SK-N-SH (cell line): ENCODE results near the gene ACSS1. TPM values are rescaled to one million over a fixed set of nuclear protein-coding genes. Genes with fewer than 3 reads are reported as not detected.

Source experiments
- CTCF ChIA-PET: fragments of 300-600, 350-600 bp; formaldehyde crosslinking; extraction: SDS; loops from one replicate; lab custom pipeline; 2021; lab: Yijun Ruan, JAX
- POLR2A ChIA-PET: fragments of 350-600 bp; sonication (Branson Sonifier 250); formaldehyde crosslinking; extraction: SDS; loops from one replicate; lab custom pipeline; 2020; ENCODE audit warnings: antibody characterized with exemption, inconsistent platforms; lab: Yijun Ruan, JAX
- DNase-seq: peaks from one replicate; pipeline ENCODE4 v3.0.0; 2012
- H2AFZ ChIP-seq: fragments of 200-600 bp; sonication (generic); 2 replicates; pipeline ENCODE4 v1.8.1; 2016; ENCODE audit warnings: antibody characterized with exemption, mild to moderate bottlenecking, low read depth
- H3F3A ChIP-seq: fragments of 200-600 bp; sonication (generic); replicated peaks from 2 replicates; pipeline ENCODE3; 2016; ENCODE audit warnings: antibody characterized with exemption, mild to moderate bottlenecking; ENCODE audit not compliant: insufficient read depth
- H3K27ac ChIP-seq, 2 experiments: fragments of 200-500 bp in 1 of 2; fragments of 200-600 bp in 1 of 2; sonication (Bioruptor generic) in 1 of 2; sonication (generic), shearing (Covaris generic) in 1 of 2; 2 replicates each; pipeline versions ENCODE4 v1.5.1 to v1.6.1; 2014 to 2016; ENCODE audit warnings: low read depth in 2 of 2, inconsistent platforms in 1 of 2, low read length in 1 of 2, mild to moderate bottlenecking in 1 of 2, mixed read lengths in 1 of 2
- H3K27me3 ChIP-seq: fragments of 200-600 bp; sonication (generic), shearing (Covaris generic); 2 replicates; pipeline ENCODE4 v1.6.1; 2016; ENCODE audit warnings: mixed run types; ENCODE audit not compliant: insufficient read depth
- H3K36me3 ChIP-seq, 2 experiments: fragments of 200-500 bp in 1 of 2; fragments of 200-600 bp in 1 of 2; sonication (Bioruptor generic) in 1 of 2; sonication (generic) in 1 of 2; replicated peaks in 1 of 2; 2 replicates each; pipeline versions ENCODE3 to v1.5.1; 2014 to 2016; ENCODE audit warnings: low read length in 1 of 2, mild to moderate bottlenecking in 1 of 2; ENCODE audit not compliant: insufficient read depth in 2 of 2, control insufficient read depth in 1 of 2
- H3K4me1 ChIP-seq, 2 experiments: fragments of 200-500 bp in 1 of 2; fragments of 200-600 bp in 1 of 2; sonication (Bioruptor generic) in 1 of 2; sonication (generic), shearing (Covaris generic) in 1 of 2; 2 replicates each; pipeline versions ENCODE4 v1.5.1 to v1.6.1; 2014 to 2016; ENCODE audit warnings: low read depth in 1 of 2, low read length in 1 of 2, mixed run types in 1 of 2; ENCODE audit not compliant: insufficient read depth in 2 of 2, control insufficient read depth in 1 of 2
- H3K4me2 ChIP-seq: fragments of 200-600 bp; sonication (generic), shearing (Covaris generic); 2 replicates; pipeline ENCODE4 v1.6.1; 2017; ENCODE audit warnings: mixed run types
- H3K4me3 ChIP-seq, 2 experiments: fragments of 200-500 bp in 1 of 2; fragments of 200-600 bp in 1 of 2; sonication (Bioruptor generic) in 1 of 2; sonication (generic), shearing (Covaris generic) in 1 of 2; 2 replicates each; pipeline versions ENCODE4 v1.5.1 to v1.8.1; 2014 to 2016; ENCODE audit warnings: low read depth in 2 of 2, inconsistent platforms in 1 of 2, low read length in 1 of 2, mild to moderate bottlenecking in 1 of 2, mixed read lengths in 1 of 2, moderate library complexity in 1 of 2
- H3K79me2 ChIP-seq: fragments of 200-600 bp; sonication (generic); 2 replicates; pipeline ENCODE4 v1.8.1; 2017; ENCODE audit warnings: mild to moderate bottlenecking; ENCODE audit not compliant: insufficient read depth
- H3K9ac ChIP-seq: fragments of 200-600 bp; sonication (generic); 2 replicates; pipeline ENCODE4 v1.6.1; 2017; ENCODE audit warnings: mixed run types
- H3K9me2 ChIP-seq: fragments of 200-600 bp; sonication (generic); 2 replicates; pipeline ENCODE4 v1.6.1; 2017; ENCODE audit warnings: mixed run types
- H3K9me3 ChIP-seq: fragments of 200-600 bp; sonication (generic); 2 replicates; pipeline ENCODE4 v1.6.1; 2017; ENCODE audit warnings: mixed run types, mild to moderate bottlenecking, moderate library complexity
- H4K20me1 ChIP-seq: fragments of 200-600 bp; sonication (generic); 2 replicates; pipeline ENCODE4 v1.6.1; 2017; ENCODE audit warnings: mild to moderate bottlenecking, mixed run types; ENCODE audit not compliant: insufficient read depth
- CTCF ChIP-seq: fragments of 200-600 bp; sonication (generic); IDR thresholded peaks from 2 replicates; pipeline ENCODE4 v1.6.1; 2017; ENCODE audit warnings: antibody characterized with exemption, mild to moderate bottlenecking, moderate library complexity
- ELF1 ChIP-seq: IDR thresholded peaks from 2 replicates; pipeline ENCODE4 v1.4.0; 2012
- EZH2phosphoT487 ChIP-seq: fragments of 200-600 bp; sonication (generic); IDR thresholded peaks from 2 replicates; pipeline ENCODE4 v1.6.1; 2017; ENCODE audit warnings: low read depth, mixed run types, mild to moderate bottlenecking, antibody characterized with exemption, moderate library complexity, borderline replicate concordance
- FOSL2 ChIP-seq: IDR thresholded peaks from 2 replicates; pipeline ENCODE4 v1.4.0; 2012; ENCODE audit warnings: low read depth, mild to moderate bottlenecking, moderate library complexity, borderline replicate concordance
- FOXM1 ChIP-seq: IDR thresholded peaks from 2 replicates; pipeline ENCODE4 v1.4.0; 2012; ENCODE audit warnings: low read depth, mild to moderate bottlenecking
- GATA2 ChIP-seq: sonication (generic); formaldehyde crosslinking; IDR thresholded peaks from 2 replicates; pipeline ENCODE4 v1.5.0; 2020; ENCODE audit warnings: mild to moderate bottlenecking, missing genetic modification reagents
- IRF3 ChIP-seq: fragments of 150-350 bp; IDR thresholded peaks from 2 replicates; pipeline ENCODE4 v1.6.1; 2016; ENCODE audit warnings: mild to moderate bottlenecking, low read depth, low read length
- JUND ChIP-seq: IDR thresholded peaks from 2 replicates; pipeline ENCODE4 v1.4.0; 2012
- NFIC ChIP-seq: IDR thresholded peaks from 2 replicates; pipeline ENCODE4 v1.4.0; 2012; ENCODE audit warnings: borderline replicate concordance
- PBX3 ChIP-seq: IDR thresholded peaks from 2 replicates; pipeline ENCODE4; 2012
- POLR2AphosphoS5 ChIP-seq: IDR thresholded peaks from 2 replicates; pipeline ENCODE4 v1.6.1; 2012; ENCODE audit warnings: low read depth, low read length
- RXRA ChIP-seq: IDR thresholded peaks from 2 replicates; pipeline ENCODE4 v1.4.0; 2012; ENCODE audit warnings: low read depth, mild to moderate bottlenecking, borderline replicate concordance
- SIN3A ChIP-seq: IDR thresholded peaks from 2 replicates; pipeline ENCODE4 v1.6.1; 2012; ENCODE audit warnings: low read depth, mild to moderate bottlenecking, low read length, moderate library complexity, borderline replicate concordance
- USF1 ChIP-seq: IDR thresholded peaks from 2 replicates; pipeline ENCODE4 v1.4.0; 2012; ENCODE audit warnings: low read depth, borderline replicate concordance
- WGBS: methylation state at CpG from one replicate; pipeline ENCODE4 v1.1.6; 2017; ENCODE audit warnings: low lambda C conversion rate; 5-methylcytosine and 5-hydroxymethylcytosine counted together
- polyA plus RNA-seq, 3 experiments: library from polyadenylated mRNA; depleted of rRNA; stranded (reverse); fragments of >200 nt; gene quantifications; 2 replicates each; pipeline ENCODE4 v1.2.3, GENCODE V29; 2012

The ACSS1 gene
- polyA plus RNA-seq, 1 of the 3 experiments (the other 2 are of a cell fraction) = 2.0 TPM

- TF ChIP-seq FOSL2 (no peak), CTCF (no peak), NFIC (no peak), GATA2 (CRISPR knock-in tag) (no peak), FOXM1 (no peak)
Observed at GRCh38 chr20:25032065-25032477, 25.9 kb downstream of the ACSS1 start (continued).

- no peak for DNase-seq
- H3K79me2 ChIP-seq = no peaks in the 10 kb centered on the region
- no peak overlapping the region for H3K4me3 ChIP-seq
- WGBS = 85% methylated on average over 3 of the region's 3 CpGs
- TF ChIP-seq JUND = no peak
- TF ChIP-seq IRF3 = no peak
- TF ChIP-seq USF1 = no peak
- TF ChIP-seq EZH2phosphoT487 = no peak
- no peak for TF ChIP-seq SIN3A
- TF ChIP-seq ELF1 = no peak
- no peak for TF ChIP-seq POLR2AphosphoS5
- no peak for TF ChIP-seq PBX3
- no peak for TF ChIP-seq RXRA
- TF ChIP-seq, all 33 proteins: peak for 0
- Histone ChIP-seq H3K36me3 (no peaks in the 10 kb centered on the region), H4K20me1 (no peaks in the 10 kb centered on the region), H3K4me2 (no peak overlapping the region), H3F3A (no peaks in the 10 kb centered on the region), H2AFZ (no peak overlapping the region), H3K4me1 (peaks cover 0 to 6% of the 10 kb centered on the region in 2 experiments; a peak in 1 of 4 replicates), H3K9me2 (no peaks in the 10 kb centered on the region), H3K27ac (no peak overlapping the region), H3K9ac (no peak overlapping the region), H3K9me3 (no peaks in the 10 kb centered on the region), H3K27me3 (no peaks in the 10 kb centered on the region)
- POLR2A ChIA-PET = no interaction called here
- CTCF ChIA-PET = interaction anchor here (0.9 kb wide), 1 partner anchor 9 kb away, joined by 3 read pairs; no protein-coding TSS in a partner anchor
Observed at GRCh38 chr20:25031241-25031640, 26.7 kb downstream of the ACSS1 start.
